Heart left ventricle (tissue), 16 donors: ENCODE results near the gene NR5A2. TPM values are rescaled to one million over a fixed set of nuclear protein-coding genes. Genes with fewer than 3 reads are reported as not detected.

ENCODE experiments used
- ATAC-seq, 4 donors: fragments of 200-7000 bp; cut with Tn5 transposase; one replicate each; pipeline ENCODE4 v1.9.1; 2020 to 2022; ENCODE audit warnings: moderate library complexity in 4 of 4, mild to moderate bottlenecking in 3 of 4, moderate number of reproducible peaks in 1 of 4
- DNase-seq, 5 donors: peaks; one replicate each; pipeline ENCODE4 v3.0.0-alpha.2; 2020
- H3K27ac ChIP-seq, 12 donors: fragments of 200-600 bp; sonication (generic) in 4 of 12; one replicate each; pipeline versions ENCODE4 v1.5.0 to v1.8.0; 2016 to 2022; ENCODE audit warnings: mild to moderate bottlenecking in 2 of 12
- H3K27me3 ChIP-seq, 9 donors: fragments of 200-600 bp; sonication (generic) in 2 of 9; one replicate each; pipeline versions ENCODE4 v1.5.1 to v1.8.0; 2016 to 2022; ENCODE audit warnings: mild to moderate bottlenecking in 3 of 9
- H3K36me3 ChIP-seq, 9 donors: fragments of 200-600 bp; sonication (generic) in 2 of 9; one replicate each; pipeline versions ENCODE4 v1.5.0 to v1.8.0; 2018 to 2022; ENCODE audit warnings: mild to moderate bottlenecking in 2 of 9
- H3K4me1 ChIP-seq, 12 donors: fragments of 200-600 bp; sonication (generic) in 4 of 12; one replicate each; pipeline versions ENCODE4 v1.5.0 to v1.8.0; 2016 to 2022; ENCODE audit warnings: mild to moderate bottlenecking in 3 of 12
- H3K4me3 ChIP-seq, 12 donors: fragments of 200-600 bp; sonication (generic) in 4 of 12; one replicate each; pipeline versions ENCODE4 v1.5.0 to v1.8.0; 2017 to 2022; ENCODE audit warnings: mild to moderate bottlenecking in 9 of 12, moderate library complexity in 4 of 12
- H3K9me3 ChIP-seq, 12 donors: fragments of 200-600 bp; sonication (generic) in 4 of 12; one replicate each; pipeline versions ENCODE4 v1.5.0 to v1.8.0; 2016 to 2022; ENCODE audit warnings: mild to moderate bottlenecking in 1 of 12
- CTCF ChIP-seq, 12 donors: fragments of 200-600 bp; sonication (generic) in 4 of 12; IDR thresholded peaks; one replicate each; pipeline versions ENCODE4 v1.5.0 to v1.8.0; 2018 to 2022; ENCODE audit warnings: antibody characterized with exemption in 12 of 12, mild to moderate bottlenecking in 5 of 12
- POLR2A ChIP-seq, 2 donors: fragments of 450-650 bp; IDR thresholded peaks; one replicate each; pipeline ENCODE4 v1.6.1; 2017; ENCODE audit warnings: antibody characterized with exemption in 2 of 2, mild to moderate bottlenecking in 2 of 2, moderate library complexity in 2 of 2
- WGBS, 4 donors: extraction: QIAGEN DNeasy Blood & Tissue Kit in 2 of 4; methylation state at CpG; one replicate each; pipeline versions ENCODE4 v1.1.5 to v1.1.7; 2013 to 2018; 5-methylcytosine and 5-hydroxymethylcytosine counted together
- intact Hi-C, 10 donors: fragments of 100-400 bp; cut with DNase I; formaldehyde crosslinking; loops; one replicate each; pipeline versions ENCODE4 v1.11.1 to v1.14.2; 2022
- polyA plus RNA-seq, 2 donors: library from polyadenylated mRNA; stranded (reverse); fragments of 200-250 nt; gene quantifications; one replicate each; pipeline ENCODE4 v1.2.3, GENCODE V29; 2013
- total RNA-seq, 9 donors: library from RNA; depleted of rRNA in 2 of 9; stranded (reverse); fragments of >200 nt in 2 of 9; fragmentation: NEBNext Ultra II Directional in 3 of 9; extraction: Animal tissue kit (Norgen Biotek cat#: 25700) in 3 of 9; gene quantifications; one replicate each; pipeline versions ENCODE4 v1.1.0 to v1.2.4, GENCODE V29; 2016 to 2023
- donor health status: ischemic (EF 13 %, LVEDD 7.1; RV severe dilation, severe dysfunction).
- donor health status: healthy with polysubstance abuse.
- donor health status: DM: no; HTN: yes; CAD: no.
- donor health status: DM: no; HTN: no; CAD: no.
- donor health status: ischemic (EF 25% LVEDD 6.9; RV normal size, moderate dysfunction).
- donor health status: ischemic (EF 25% LVEDD 5.7; RV mildly dilated, moderate dysfunction).
- donor health status: healthy.
- donor health status: DM: yes; HTN: yes; CAD: no.
- donor health status: ischemic (EF 35%, LVEDD 5.7; RV mildly dilated, moderate dysfunction).
- donor health status: nonischemic (EF 11% LVEDD 7.7; RV severe dilation, severe dysfunction).
- donor health status: DM: yes; HTN: yes; CAD: no.
- donor health status: PGD.
- donor health status: ischemic (EF 29% LVEDD 5.4; RV normal size, mild dysfunction).
- donor health status: nonischemic (EF 23%, LVEDD 6.1; RV moderate dilation, normal function).

The NR5A2 gene
- total and polyA plus RNA-seq, 11 donors = 0.30 to 2.7 (median 1.0) TPM

GRCh38 chr1:200099040-200099439, 71.5 kb downstream of the NR5A2 start:
- no peak for TF ChIP-seq POLR2A (IDR thresholded peaks at IDR 0.05)
- no peak for TF ChIP-seq CTCF (IDR thresholded peaks at IDR 0.05)
- H3K4me3 ChIP-seq = no peak overlapping the region
- peak; percentile 47 to 92 (median 77) for ATAC-seq
- H3K27me3 ChIP-seq = no peaks in the 10 kb centered on the region
- DNase-seq = peak in 2 of 5 donors; percentile 27 to 31
- H3K27ac ChIP-seq = peak overlapping the region in 4 of 12 donors; percentile 8 to 57 (median 32)
- H3K9me3 ChIP-seq = no peaks in the 10 kb centered on the region
- intact Hi-C loops = no loop called here
- peaks cover 3 to 17% (median 9%) of the 10 kb centered on the region in 12 donors for H3K4me1 ChIP-seq
- WGBS, 4 donors = 11 to 22% (median 18%) methylated on average over 3 of the region's 3 CpGs
- H3K36me3 ChIP-seq = no peaks in the 10 kb centered on the region

GRCh38 chr1:200103966-200104583, 76.6 kb downstream of the NR5A2 start:
- intact Hi-C loops = no loop called here
- H3K9me3 ChIP-seq = no peaks in the 10 kb centered on the region
- no peak overlapping the region for H3K4me3 ChIP-seq
- H3K27me3 ChIP-seq = no peaks in the 10 kb centered on the region
- no peak overlapping the region for H3K27ac ChIP-seq
- TF ChIP-seq CTCF (IDR thresholded peaks at IDR 0.05) (no peak), POLR2A (IDR thresholded peaks at IDR 0.05) (no peak)
- DNase-seq (no peak), ATAC-seq (peak in 1 of 4 donors; percentile 40)
- WGBS, 4 donors = 12 to 37% (median 33%) methylated on average over 1 of the region's 1 CpG
- no peaks in the 10 kb centered on the region for H3K36me3 ChIP-seq
- H3K4me1 ChIP-seq = peaks cover 3 to 10% (median 6%) of the 10 kb centered on the region in 12 donors

- Histone ChIP-seq H3K9me3 (no peaks in the 10 kb centered on the region), H3K27ac (no peak overlapping the region), H3K4me3 (no peak overlapping the region), H3K36me3 (no peaks in the 10 kb centered on the region), H3K27me3 (no peaks in the 10 kb centered on the region), H3K4me1 (peaks cover 0 to 5% (median 0%) of the 10 kb centered on the region in 12 donors)
- intact Hi-C loops = no loop called here
- no peak for TF ChIP-seq POLR2A (IDR thresholded peaks at IDR 0.05)
- no peak for TF ChIP-seq CTCF (IDR thresholded peaks at IDR 0.05)
- no peak for ATAC-seq
- no peak for DNase-seq
- 79 to 84% (median 83%) methylated on average over 8 of the region's 8 CpGs for WGBS, 4 donors
These were observed 79.5 kb downstream of the NR5A2 start for GRCh38 chr1:200107004-200107470.

GRCh38 chr1:200108659-200109058, 81.1 kb downstream of the NR5A2 start:
- no peaks in the 10 kb centered on the region for H3K27me3 ChIP-seq
- no peak overlapping the region for H3K4me3 ChIP-seq
- 0 to 69% (median 0%) methylated on average over 1 of the region's 1 CpG for WGBS, 4 donors
- ATAC-seq (no peak), DNase-seq (no peak)
- intact Hi-C loops = no loop called here
- H3K27ac ChIP-seq = no peak overlapping the region
- no peaks in the 10 kb centered on the region for H3K9me3 ChIP-seq
- no peak for TF ChIP-seq CTCF (IDR thresholded peaks at IDR 0.05)
- TF ChIP-seq POLR2A (IDR thresholded peaks at IDR 0.05) = no peak
- H3K36me3 ChIP-seq = no peaks in the 10 kb centered on the region
- H3K4me1 ChIP-seq = peaks cover 0 to 5% (median 0%) of the 10 kb centered on the region in 12 donors
